K562 (cell line): ENCODE data around the gene FOXP4. TPM values are rescaled to one million over a fixed set of nuclear protein-coding genes. Genes with fewer than 3 reads are reported as not detected.

Source experiments
- ATAC-seq: fragments of 200-7000 bp; cut with Tn5 transposase; 3 replicates; pipeline ENCODE4 v1.9.1; 2020; ENCODE audit warnings: moderate library complexity
- BruUV-seq: library from RNA; stranded (reverse); fragments of 400-500 nt; replicated peaks from 2 replicates; lab custom pipeline; 2021; lab: Mats Ljungman, UMichigan
- CTCF ChIA-PET: fragments of 300-600 bp; formaldehyde crosslinking; extraction: SDS; loops from one replicate; lab custom pipeline; 2021; ENCODE audit warnings: low intra/inter-chr PET ratio; lab: Yijun Ruan, JAX
- POLR2A ChIA-PET: fragments of 300-600, 350-650 bp; sonication (Branson Sonifier 250); formaldehyde crosslinking; extraction: SDS; loops from one replicate; lab custom pipeline; 2021; ENCODE audit warnings: antibody characterized with exemption, inconsistent platforms; lab: Yijun Ruan, JAX
- DNase-seq, 4 experiments: peaks; one replicate each; pipeline versions ENCODE4 v3.0.0 to v3.0.0-alpha.2; 2011 to 2018; ENCODE audit warnings: low spot score in 3 of 4, mixed read lengths in 3 of 4; ENCODE audit errors: extremely low read depth in 1 of 4
- FAIRE-seq: peaks from 2 replicates; lab custom pipeline; 2011; peaks lifted over from hg19 to GRCh38; lab: Jason Lieb, UNC
- H2AFZ ChIP-seq: 2 replicates; pipeline ENCODE4 v1.6.0; 2011; ENCODE audit warnings: low read depth, low read length, control low read depth, inconsistent platforms
- H3K27ac ChIP-seq: fragments of 200-600 bp; 3 replicates; pipeline ENCODE4 v1.8.0; 2011; ENCODE audit warnings: low read depth, mild to moderate bottlenecking, control low read depth, inconsistent platforms, low read length, moderate library complexity, mixed read lengths; ENCODE audit errors: extremely low read depth
- H3K27me3 ChIP-seq, 2 experiments: fragments of 300-600 bp in 1 of 2; 2 replicates in 1 of 2; 3 replicates in 1 of 2; pipeline versions ENCODE4 v1.6.0 to v1.8.0; 2011; ENCODE audit warnings: inconsistent platforms in 2 of 2, low read length in 2 of 2, mild to moderate bottlenecking in 1 of 2, mixed read lengths in 1 of 2, moderate library complexity in 1 of 2; ENCODE audit not compliant: control insufficient read depth in 2 of 2, insufficient read depth in 2 of 2
- H3K36me3 ChIP-seq: fragments of 300-600 bp; 3 replicates; pipeline ENCODE4 v1.8.0; 2011; ENCODE audit warnings: mild to moderate bottlenecking, low read length, inconsistent platforms; ENCODE audit not compliant: control insufficient read depth, insufficient read depth
- H3K4me1 ChIP-seq, 2 experiments: fragments of 200-600 bp in 1 of 2; replicated peaks in 1 of 2; 2 replicates in 1 of 2; 3 replicates in 1 of 2; pipeline versions ENCODE4 v1.5.1 to v1.8.0; 2011; ENCODE audit warnings: inconsistent platforms in 2 of 2, low read length in 2 of 2, mild to moderate bottlenecking in 1 of 2, mixed read lengths in 1 of 2, moderate library complexity in 1 of 2; ENCODE audit not compliant: control insufficient read depth in 2 of 2, insufficient read depth in 2 of 2
- H3K4me2 ChIP-seq: 2 replicates; pipeline ENCODE4 v1.6.1; 2011; ENCODE audit warnings: low read length, control low read depth, inconsistent platforms, mixed read lengths; ENCODE audit not compliant: insufficient read depth
- H3K4me3 ChIP-seq: fragments of 200-600 bp; sonication (generic), shearing (Covaris generic); 2 replicates; pipeline ENCODE4 v1.5.1; 2016; ENCODE audit warnings: control low read depth, inconsistent platforms
- H3K79me2 ChIP-seq: fragments of 200-600 bp; 3 replicates; pipeline ENCODE4 v1.8.0; 2011; ENCODE audit warnings: low read length, inconsistent platforms; ENCODE audit not compliant: control insufficient read depth, insufficient read depth
- H3K9ac ChIP-seq, 2 experiments: 2 replicates each; pipeline versions ENCODE4 v1.6.0 to v1.6.1; 2011; ENCODE audit warnings: low read depth in 2 of 2, low read length in 2 of 2, control low read depth in 1 of 2, inconsistent platforms in 1 of 2, mild to moderate bottlenecking in 1 of 2, mixed read lengths in 1 of 2; ENCODE audit not compliant: insufficient read depth in 1 of 2
- H3K9me1 ChIP-seq: one replicate; pipeline ENCODE4 v1.6.0; 2011; ENCODE audit warnings: inconsistent platforms, mild to moderate bottlenecking, low read length, moderate library complexity; ENCODE audit not compliant: control insufficient read depth, insufficient read depth
- H3K9me3 ChIP-seq: replicated peaks from 2 replicates; pipeline ENCODE4 v1.5.1; 2011; ENCODE audit warnings: low read depth, low read length, inconsistent platforms; ENCODE audit not compliant: control insufficient read depth, insufficient read depth
- H4K20me1 ChIP-seq: replicated peaks from 2 replicates; pipeline ENCODE4 v1.6.1; 2011; ENCODE audit warnings: low read length, inconsistent platforms, mixed read lengths; ENCODE audit not compliant: control insufficient read depth, insufficient read depth
- HDAC2 ChIP-seq: fragments of 450-650 bp; IDR thresholded peaks from 2 replicates; pipeline ENCODE4 v1.6.1; 2016; ENCODE audit warnings: mild to moderate bottlenecking
- POLR2G ChIP-seq: fragments of 200-400 bp; formaldehyde crosslinking; IDR thresholded peaks from 2 replicates; pipeline ENCODE4 v1.6.1; 2017; ENCODE audit warnings: low read depth, mild to moderate bottlenecking, antibody characterized with exemption, low read length, moderate library complexity
- RBM22 ChIP-seq: fragments of 200-400 bp; formaldehyde crosslinking; IDR thresholded peaks from 2 replicates; pipeline ENCODE4 v1.6.1; 2018; ENCODE audit warnings: low read length, low read depth; ENCODE audit not compliant: poor library complexity, severe bottlenecking
- USF1 ChIP-seq: sonication (generic); formaldehyde crosslinking; IDR thresholded peaks from 2 replicates; pipeline ENCODE4 v1.9.0; 2022; ENCODE audit warnings: mild to moderate bottlenecking, missing genetic modification reagents
- WGBS: fragments of 100-300 bp; shearing (Covaris generic); methylation state at CpG from one replicate; pipeline ENCODE4 v1.1.6; 2016; ENCODE audit warnings: low coverage, mixed read lengths; ENCODE audit not compliant: insufficient coverage; ENCODE audit errors: missing lambda C conversion rate; 5-methylcytosine and 5-hydroxymethylcytosine counted together
- in situ Hi-C: fragments of 300-500 bp; cut with MboI; formaldehyde crosslinking; loops from 4 replicates; pipeline ENCODE4 v1.15.0; 2018; ENCODE audit warnings: inconsistent platforms, mixed read lengths
- intact Hi-C: fragments of 100-400 bp; cut with micrococcal nuclease; formaldehyde crosslinking; loops from 2 replicates; pipeline ENCODE4 v1.14.2; 2022
- polyA plus RNA-seq, 8 experiments: library from polyadenylated mRNA; depleted of rRNA in 4 of 8; stranded (reverse) in 5 of 8; unstranded in 3 of 8; fragments of >200 nt; fragmentation: Nextera tagmentation in 2 of 8; fragmentation: Illumina TruSeq in 1 of 8; extraction: Ambion mirVana in 2 of 8; extraction: Trizol in 1 of 8; gene quantifications; 2 replicates each; pipeline versions ENCODE4 v1.2.1 to v1.2.3, GENCODE V29; 2011 to 2014; ENCODE audit warnings: inconsistent platforms in 1 of 8, missing spikeins in 1 of 8
- total RNA-seq, 7 experiments: library from RNA; depleted of rRNA in 6 of 7; stranded (reverse); fragments of >200 nt in 6 of 7; fragmentation: Illumina TruSeq in 2 of 7; extraction: Trizol in 2 of 7; gene quantifications; 2 replicates each; pipeline versions ENCODE4 v1.2.1 to v1.2.3, GENCODE V29; 2011 to 2021; ENCODE audit warnings: low replicate concordance in 1 of 7

FOXP4 gene
- total and polyA plus RNA-seq, 9 of the 15 experiments (the other 6 are each of a cell fraction or from before 2014, with no cell fraction given): 0.11 to 29.4 (median 2.3) TPM

DNA sequence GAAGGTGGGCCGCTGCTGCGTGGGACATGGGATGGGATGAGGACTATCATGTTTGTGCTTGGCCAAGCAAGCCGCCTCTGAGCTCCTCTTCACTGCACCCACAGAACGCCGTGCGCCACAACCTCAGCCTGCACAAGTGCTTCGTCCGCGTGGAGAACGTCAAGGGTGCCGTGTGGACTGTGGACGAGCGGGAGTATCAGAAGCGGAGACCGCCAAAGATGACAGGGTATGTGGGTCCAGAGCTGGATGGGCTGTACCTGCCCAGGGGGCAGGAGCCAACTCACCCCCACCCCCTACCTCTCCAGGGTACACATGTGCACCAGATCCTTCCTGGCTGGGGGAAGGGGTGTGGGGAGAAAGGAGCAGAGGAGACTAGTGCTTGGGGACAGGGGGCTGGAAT is 48.6 kb downstream of the FOXP4 start:
- in situ Hi-C loops (loop anchor here (5.0 to 10.0 kb wide), 2 partner anchors 132 to 230 kb away; no protein-coding TSS in a partner anchor), intact Hi-C loops (no loop called here)
- Histone ChIP-seq H3K79me2 (no peaks in the 10 kb centered on the region), H2AFZ (no peak overlapping the region), H3K9me1 (peaks cover 4% of the 10 kb centered on the region), H3K4me1 (peaks cover 0 to 13% of the 10 kb centered on the region in 2 experiments; a peak in 1 of 5 replicates), H3K9ac (peak overlapping the region in 1 of 2 experiments; percentile 62; a peak in 2 of 4 replicates), H3K27ac (no peak overlapping the region), H4K20me1 (0 out of 2 replicates have a peak, but pooled peaks cover 9% of the 10 kb centered on the region), H3K9me3 (no peaks in the 10 kb centered on the region), H3K36me3 (peaks cover 14% of the 10 kb centered on the region; the same call in 2 of the 3 replicates), H3K27me3 (no peaks in the 10 kb centered on the region), H3K4me2 (no peak overlapping the region), H3K4me3 (no peak overlapping the region)
- FAIRE-seq (no peak), ATAC-seq (no peak), DNase-seq (no peak)
- WGBS: 82% methylated on average over 15 of the region's 15 CpGs
- POLR2A ChIA-PET: interaction anchor here (0.7 to 1.5 kb wide), 2 partner anchors 14 to 182 kb away, joined by 3 to 5 read pairs; no protein-coding TSS in a partner anchor
- TF ChIP-seq HDAC2 (no peak), POLR2G (peak; percentile 58; the same call in 1 of the 2 replicates), RBM22 (peak; percentile 51), USF1 (CRISPR knock-in tag) (peak; percentile 13; the same call in 1 of the 2 replicates)
- no TSS peak for BruUV-seq
- CTCF ChIA-PET: interaction anchor here (0.8 kb wide), 1 partner anchor 89 kb away, joined by 3 read pairs; no protein-coding TSS in a partner anchor
